H1 (cell line): Measurements from ENCODE around the gene FBXO2.

ENCODE experiments used
- POLR2AphosphoS5 ChIP-seq: IDR thresholded peaks from 2 replicates; pipeline ENCODE4 v1.6.1; 2011; ENCODE audit warnings: low read depth, low read length
- RNF2 ChIP-seq: fragments of 200-900, 300-1000 bp; sonication (generic); IDR thresholded peaks from 2 replicates; pipeline ENCODE4 v1.7.1; 2016; ENCODE audit warnings: borderline replicate concordance, low read depth, mild to moderate bottlenecking, antibody characterized with exemption, low read length; ENCODE audit not compliant: poor library complexity, severe bottlenecking; ENCODE audit errors: missing control alignments
- SRF ChIP-seq: IDR thresholded peaks from 2 replicates; pipeline ENCODE4 v1.6.1; 2011; ENCODE audit warnings: mild to moderate bottlenecking, low read depth, low read length, moderate library complexity
- TF ChIP-seq, protein P1 (sequence below): IDR thresholded peaks from 2 replicates; pipeline ENCODE4 v1.6.1; 2011; ENCODE audit warnings: low read depth, mild to moderate bottlenecking, low read length; ENCODE audit not compliant: insufficient read depth

DNA sequence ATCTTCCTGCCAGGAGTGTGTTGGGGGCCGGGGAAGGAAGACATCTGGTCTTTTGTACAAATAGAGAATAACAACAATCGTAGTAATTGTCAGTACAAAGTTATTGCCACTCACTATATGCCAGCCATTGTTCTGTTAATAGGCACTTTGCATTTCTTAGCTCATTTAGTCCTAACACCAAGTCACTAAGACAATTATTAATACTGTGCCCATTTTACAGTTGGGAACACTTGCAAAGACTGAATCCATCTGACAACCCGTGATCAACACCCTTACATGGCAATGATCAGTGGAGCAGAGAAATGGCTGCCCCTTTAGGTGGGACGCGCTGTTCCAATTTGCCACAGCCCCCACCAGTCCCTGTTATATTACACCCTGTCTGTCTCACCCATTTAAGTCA, 33.3 kb downstream of the FBXO2 start:
- TF ChIP-seq POLR2AphosphoS5 (no peak), SRF (no peak), RNF2 (no peak)
- TF ChIP-seq, protein P1, sequence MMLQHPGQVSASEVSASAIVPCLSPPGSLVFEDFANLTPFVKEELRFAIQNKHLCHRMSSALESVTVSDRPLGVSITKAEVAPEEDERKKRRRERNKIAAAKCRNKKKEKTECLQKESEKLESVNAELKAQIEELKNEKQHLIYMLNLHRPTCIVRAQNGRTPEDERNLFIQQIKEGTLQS, result no peak
